ENCODE results near the gene AKAP13.
A peak's percentile ranks its signal among the peaks of the same experiment; 100 is the strongest.
"Not testable (repeated sequence)": the region's sequence is repeated elsewhere in the genome, so short reads cannot be mapped to it uniquely, and the experiment has no call there.

AKAP13 gene

DNA sequence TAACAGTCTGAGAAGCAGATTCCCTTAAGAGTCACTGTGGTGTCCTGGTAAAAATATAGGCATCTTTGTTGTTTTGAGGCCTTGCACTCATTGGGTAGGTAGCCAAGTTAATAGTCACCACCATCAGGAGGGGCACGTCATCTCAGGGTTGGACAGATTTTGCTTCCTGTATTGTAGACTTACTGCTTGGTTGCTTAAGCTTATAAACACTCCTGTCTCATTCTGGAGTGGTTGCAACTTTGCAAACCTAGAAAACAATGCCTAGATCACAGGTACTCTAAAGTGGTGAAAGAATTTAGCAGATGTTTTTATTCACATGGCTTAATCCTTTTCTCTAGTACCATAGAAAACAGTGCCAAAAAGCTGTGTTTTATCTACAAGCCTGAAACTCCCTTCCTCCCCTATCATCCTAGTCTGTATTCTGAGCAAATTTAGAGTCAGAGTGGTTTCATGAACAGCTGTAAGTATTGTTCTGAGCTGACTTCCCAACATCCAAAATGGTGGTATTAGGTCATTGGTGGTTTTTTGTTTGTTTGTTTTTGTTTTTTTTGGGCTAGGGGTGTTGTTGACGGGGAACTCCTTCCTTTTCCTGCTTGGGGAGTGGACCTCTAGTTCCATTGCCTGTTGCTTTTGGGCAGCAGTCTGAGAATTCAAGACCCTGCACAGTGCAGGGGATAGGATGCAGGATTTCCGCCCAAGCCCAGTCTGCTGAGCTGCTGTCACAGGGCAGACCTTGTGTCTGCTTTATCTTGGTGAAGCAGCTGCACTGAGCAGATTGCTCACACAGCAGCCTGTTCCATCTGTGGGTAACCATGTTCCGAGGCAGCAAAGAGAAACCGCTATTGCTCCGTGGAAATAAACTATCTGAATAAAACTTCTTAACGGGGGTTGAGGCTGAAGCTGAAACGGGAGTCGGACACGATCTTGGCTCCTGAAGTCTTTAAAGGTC, 202.0 kb downstream of the AKAP13 start:
- DNase-seq: peak in 2 of 10 donors; percentile 24 to 28
- intact Hi-C loops (cut with DNase I): no loop called here

DNA sequence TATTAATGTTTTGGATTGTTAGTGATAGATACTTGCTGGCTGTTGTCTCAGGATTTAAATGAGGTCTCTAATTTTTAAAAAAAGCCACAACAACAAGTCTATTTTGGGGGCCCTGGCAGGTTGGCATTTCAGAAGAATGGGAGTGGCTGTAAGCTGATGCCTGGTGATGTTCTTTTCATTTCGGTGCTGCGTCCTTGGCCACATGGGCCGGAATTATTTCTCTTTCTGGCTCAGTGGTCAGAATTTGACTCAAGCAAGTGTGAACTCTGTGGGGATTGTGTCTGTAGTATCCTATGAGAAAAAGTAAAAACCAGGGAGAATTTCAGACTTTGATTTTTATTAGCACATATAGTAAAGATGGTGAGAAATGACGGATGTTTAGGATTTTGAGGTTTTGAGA, 203.0 kb downstream of the AKAP13 start:
- intact Hi-C loops (cut with DNase I): no loop called here
- DNase-seq: no peak

DNA sequence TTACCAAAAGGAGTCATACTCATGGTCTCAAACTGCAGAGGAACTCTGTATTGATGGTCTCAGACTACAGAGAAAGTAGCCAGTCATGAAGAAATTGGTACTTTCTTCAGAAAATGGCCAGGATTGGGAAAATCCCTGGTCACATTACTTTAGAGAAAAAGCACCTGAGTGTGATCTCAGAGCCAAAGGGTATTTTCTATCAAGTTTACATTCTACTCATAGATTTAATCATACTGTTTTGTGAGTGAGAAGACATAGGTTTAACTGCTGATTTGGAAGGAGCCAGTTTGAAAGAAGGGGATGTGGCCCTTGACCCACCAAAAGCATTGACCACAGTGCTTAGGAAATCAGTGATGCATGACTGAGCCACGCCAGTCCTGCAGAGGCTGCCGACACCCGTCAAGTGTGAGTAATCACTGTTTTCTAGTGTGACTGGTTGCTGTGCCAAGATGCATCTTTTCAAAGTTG, 203.6 kb downstream of the AKAP13 start:
- intact Hi-C loops (cut with DNase I): no loop called here
- DNase-seq: no peak

DNA sequence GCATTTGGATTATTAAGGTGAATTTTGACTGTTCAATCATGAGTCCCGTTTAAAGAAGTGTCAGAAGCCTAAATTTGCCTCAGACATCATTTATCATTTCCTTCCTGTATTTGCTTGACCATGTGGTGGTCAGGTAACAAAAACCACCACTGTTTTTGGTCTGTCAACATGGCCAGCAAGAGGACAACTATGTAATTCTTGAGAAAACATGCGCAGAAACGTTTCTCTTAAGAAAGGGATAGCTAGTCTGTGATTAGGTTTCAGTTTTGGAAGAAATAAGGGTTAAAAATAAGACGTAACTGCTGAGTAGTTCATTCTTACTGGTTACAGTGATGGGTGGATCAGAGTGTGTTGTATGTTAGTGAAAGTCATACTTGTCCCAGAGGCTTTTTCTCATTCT, 204.5 kb downstream of the AKAP13 start:
- no peak for DNase-seq
- intact Hi-C loops (cut with DNase I): no loop called here

DNA sequence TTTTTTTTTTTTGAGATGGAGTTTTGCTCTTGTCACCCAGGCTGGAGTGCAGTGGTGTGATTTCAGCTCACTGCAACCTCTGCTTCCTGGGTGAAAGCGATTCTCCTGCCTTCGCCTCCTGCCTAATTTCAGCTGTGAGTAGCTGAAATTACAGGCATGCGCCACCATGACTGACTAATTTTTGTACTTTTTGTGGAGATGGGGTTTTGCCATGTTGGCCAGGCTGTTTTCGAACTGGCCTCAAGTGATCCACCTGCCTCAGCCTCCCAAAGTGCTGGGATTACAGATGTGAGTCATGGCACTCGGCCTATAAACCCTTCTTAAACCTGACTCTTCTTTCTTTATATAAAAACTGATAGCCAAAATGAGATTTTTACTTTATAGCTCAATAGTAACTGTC, 205.8 kb downstream of the AKAP13 start:
- intact Hi-C loops (cut with DNase I); DNase-seq: not testable (repeated sequence)

DNA sequence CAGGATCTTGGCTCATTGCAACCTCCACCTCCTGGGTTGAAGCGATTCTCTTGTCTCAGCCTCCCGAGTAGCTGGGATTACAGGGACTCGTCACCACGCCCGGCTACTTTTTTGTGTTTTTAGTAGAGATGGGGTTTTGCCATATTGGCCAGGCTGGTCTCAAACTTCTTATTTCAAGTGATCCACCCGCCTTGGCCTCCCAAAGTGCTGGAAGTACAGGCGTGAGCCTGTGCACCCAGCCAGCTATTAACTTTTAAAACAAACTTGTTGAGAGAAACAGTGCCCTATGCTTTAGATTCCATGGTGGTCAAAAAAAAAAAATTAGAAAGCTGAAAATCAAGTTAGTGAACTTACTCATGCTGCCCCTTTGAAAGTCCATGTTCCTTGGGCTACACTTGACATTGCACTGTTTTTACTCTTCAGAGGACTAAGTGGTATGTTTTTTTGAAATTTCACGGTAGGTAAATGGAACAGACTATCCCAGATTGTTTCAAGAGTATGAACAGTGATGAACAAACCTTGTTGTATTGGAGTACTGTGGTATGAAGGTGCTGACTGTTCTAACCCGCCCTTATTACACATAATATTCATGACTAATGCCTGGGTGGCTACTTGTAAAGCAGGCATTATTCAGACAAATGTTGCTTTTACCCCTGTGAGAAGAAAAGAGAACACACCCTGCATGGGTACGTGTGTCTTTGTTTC, 207.5 kb downstream of the AKAP13 start:
- intact Hi-C loops (cut with DNase I): no loop called here
- DNase-seq: no peak

DNA sequence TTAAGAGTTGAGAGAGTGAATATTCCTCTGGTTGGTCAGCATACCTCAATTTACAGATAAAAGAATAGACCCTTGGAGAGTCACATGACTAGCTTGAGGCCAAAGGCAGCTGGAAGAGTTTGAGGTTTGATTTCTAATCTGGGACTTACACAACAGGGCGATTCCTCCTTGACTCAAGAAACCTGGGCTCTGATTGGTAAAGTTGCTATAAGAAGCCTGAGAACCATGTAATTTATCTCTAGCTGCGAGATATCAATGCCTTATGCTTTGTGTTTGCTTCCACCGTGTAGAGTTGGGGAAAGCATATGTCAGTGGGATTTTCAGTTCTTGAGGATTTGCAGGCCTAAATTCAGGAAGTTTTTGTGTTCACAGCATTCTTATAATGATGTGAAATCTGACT, 208.3 kb downstream of the AKAP13 start:
- no peak for DNase-seq
- intact Hi-C loops (cut with DNase I): no loop called here

DNA sequence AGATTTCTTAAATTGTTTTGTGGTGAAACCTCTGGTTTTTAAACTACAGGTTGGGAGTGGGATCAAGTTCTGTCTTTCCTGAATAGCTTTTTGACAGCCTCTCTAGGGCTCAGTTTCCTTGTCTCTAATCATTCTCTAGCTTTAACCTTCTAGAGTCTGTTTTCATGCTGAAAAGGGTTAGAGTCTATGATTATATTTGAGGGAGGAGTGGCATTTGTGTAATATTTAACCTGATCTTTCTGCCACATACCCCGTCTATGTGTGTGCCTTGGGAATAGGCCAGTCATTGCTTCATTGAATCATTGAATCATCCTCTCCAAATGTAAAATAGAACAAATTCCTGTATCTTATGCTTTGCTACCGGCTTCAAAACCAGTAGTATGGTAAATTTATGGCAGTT, 209.4 kb downstream of the AKAP13 start:
- intact Hi-C loops (cut with DNase I): no loop called here
- no peak for DNase-seq

DNA sequence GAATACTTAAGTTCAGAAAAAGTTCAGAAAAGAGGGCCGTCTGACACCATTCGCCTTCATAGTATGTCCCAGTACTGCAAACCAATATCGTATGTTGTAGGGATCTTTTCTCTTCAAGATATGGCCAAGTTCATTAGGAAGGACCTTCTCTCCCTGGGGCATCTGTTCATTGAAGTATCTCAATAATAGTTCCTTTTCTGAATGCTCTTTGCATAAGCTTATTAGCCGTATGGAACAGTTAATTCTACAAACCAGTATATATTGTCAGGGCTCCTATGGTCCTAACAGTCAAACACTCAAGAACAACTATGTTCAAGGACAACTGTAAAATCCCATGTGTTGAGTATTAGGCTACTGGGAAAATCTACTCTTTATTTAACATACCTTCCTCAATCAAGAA, 211.2 kb downstream of the AKAP13 start:
- intact Hi-C loops (cut with DNase I): no loop called here
- DNase-seq: no peak

DNA sequence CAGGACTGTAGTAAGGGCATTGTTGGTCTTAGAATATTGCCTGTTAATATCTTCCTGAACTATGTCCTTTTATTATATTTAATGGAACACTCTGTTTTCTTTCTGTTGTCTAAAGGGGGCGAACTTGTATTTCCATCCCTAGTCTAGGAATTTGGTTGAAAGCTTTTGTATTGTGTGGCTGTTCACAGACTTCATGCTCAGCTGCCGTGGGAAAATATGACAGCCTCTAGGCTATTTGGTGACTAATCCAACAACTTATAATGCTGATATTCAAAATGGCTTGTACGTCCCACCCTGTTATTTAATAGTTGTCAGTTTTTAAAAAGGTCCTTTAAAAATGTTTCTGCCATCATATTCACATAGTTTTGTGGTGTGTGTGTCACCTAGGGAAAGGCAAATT, 211.7 kb downstream of the AKAP13 start:
- no peak for DNase-seq
- intact Hi-C loops (cut with DNase I): no loop called here

DNA sequence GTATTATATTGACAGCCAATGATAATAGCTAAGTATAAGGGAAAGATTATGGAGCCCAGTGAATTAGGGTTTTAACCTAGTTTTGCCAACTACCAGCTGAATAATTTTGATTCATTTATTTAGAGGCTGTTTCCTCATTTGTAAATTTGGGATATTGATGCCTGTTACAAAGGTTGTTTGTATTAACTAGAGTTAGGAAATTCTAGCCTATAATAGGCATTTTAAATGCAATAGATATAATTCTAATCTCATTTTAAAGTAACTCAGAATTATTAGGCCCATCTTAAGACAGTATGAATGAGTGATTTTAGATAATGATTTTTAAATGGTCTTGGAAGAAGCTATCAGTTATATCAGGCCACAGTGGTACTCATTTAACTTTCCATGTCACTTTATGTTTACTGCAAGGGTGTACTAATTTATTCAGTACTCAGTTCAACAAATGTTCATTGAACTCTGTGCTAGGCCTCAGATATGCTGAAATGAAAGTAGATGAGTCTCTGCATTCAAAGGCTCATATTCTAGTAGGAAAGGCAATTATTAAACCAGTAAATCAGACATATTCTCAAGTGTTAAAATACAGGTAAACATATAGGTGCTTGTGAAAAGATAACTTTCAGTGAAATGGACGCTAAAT, 213.5 kb downstream of the AKAP13 start:
- intact Hi-C loops (cut with DNase I): no loop called here

DNA sequence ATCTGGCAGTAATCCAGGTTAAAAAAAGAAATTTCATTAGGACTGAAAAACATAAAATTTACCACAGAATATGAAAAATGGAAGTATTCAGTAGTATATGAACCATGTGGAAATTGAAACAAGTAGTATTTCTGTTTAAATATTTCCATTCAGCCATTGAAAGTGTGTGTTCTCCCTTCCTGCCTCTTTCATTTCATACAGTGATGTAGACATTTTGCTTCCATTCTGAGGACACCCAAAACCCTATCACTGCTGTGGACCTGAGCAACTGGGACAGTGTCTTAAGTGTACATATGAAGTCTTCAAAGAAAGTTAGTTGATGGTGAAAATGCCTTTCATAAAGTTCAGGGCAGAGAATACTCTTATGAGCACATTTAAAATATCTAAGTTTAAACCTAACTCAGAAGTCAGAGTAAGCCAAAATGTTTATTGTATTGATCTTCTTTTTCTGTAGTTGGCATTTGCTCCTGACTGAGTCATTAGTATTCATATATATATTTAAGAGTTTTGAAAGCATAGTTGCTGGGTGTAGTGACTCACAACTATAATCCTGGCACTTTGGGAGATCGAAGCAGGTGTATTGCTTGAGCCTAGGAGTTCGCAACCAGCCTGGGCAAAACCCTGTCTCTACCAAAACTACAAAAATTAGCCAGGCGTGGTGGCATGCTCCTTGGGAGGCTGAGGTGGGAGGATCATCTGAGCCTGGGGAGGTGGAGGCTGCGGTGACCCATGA, 215.6 kb downstream of the AKAP13 start:
- no peak for DNase-seq
- intact Hi-C loops (cut with DNase I): no loop called here

More for the DNA sequence above, 213.5 kb downstream of the AKAP13 start:
- DNase-seq: no peak

DNA sequence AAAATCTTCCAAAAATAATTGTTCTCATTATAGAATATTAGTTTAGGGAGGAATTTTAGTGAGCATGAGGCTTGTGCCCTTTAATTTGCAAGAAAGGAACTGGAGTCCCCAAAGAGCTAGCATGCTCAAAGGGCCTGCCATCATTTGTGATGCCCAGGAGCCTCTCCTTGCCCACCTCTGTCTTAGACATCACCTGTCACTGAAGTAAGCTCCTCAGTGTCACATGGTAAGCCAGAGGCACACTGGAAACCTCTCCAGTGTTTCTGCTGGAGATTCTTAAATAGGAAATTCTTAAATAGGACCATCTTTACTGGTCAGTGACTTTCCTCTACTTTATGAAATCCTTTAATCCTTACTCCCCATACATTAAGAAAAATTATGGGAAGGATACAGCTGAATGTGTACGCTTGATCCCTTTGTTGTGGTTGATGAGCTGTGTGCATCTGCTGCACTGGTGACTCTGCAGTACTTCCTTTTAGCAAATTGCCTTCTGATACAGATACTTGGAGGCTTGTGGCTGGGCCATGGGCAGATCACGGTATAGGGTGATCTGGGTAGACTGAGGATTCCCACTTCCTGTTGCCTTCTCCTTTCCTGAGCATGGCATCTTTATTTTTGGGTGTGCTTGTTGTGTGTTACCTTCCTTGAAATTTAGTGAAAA, 216.9 kb downstream of the AKAP13 start:
- intact Hi-C loops (cut with DNase I): no loop called here
- no peak for DNase-seq

DNA sequence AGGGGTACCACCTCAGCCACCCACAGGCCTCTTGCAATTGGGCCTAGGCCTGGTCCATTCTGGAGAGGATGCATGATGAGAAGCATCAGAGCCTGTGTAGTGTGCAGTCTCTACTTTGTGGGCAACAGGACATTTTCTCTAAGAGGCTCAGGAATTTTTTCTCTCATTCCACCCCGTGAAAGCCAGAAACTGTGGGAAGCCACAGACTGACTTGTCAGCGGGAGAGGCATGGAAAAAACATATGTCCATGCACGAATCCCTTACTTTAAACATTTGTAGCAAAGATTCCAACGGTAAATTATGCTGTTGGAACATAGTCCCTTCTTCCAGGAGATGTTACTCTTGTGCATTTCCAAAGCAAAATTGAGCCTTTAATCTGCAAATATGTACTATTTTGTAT, 217.8 kb downstream of the AKAP13 start:
- no peak for DNase-seq
- intact Hi-C loops (cut with DNase I): no loop called here

DNA sequence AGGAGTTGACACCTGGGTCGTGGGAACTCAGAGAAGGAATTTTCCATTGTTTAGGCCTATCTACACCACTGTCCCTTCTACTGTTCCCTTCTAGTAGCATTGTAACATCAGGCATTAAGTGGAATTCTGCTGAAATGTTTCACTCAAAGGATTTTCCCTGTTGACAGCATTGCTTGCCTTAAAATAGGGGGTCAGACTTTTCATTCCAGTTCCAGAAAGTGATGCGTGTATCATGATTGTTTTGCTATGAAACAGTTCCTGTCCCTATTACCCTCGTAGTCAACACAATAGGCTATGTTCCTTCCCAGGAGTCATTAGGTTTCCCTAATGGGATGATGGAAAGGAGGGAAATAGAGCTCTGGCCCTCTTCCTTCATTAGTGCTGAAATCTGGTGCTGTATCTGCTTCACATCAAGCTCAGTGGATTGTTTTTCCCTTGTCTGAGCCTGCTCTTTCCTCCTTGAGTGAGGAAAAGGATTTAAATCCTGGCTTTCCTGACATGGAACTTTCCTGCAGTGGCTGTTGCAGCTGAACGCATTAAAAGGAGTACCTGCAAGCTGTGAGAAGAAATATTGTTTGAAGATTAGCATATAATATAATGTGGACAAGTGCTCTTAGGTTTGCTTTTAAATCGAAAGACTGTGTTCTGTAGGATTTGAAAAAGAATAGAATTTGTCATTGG, 218.5 kb downstream of the AKAP13 start:
- intact Hi-C loops (cut with DNase I): no loop called here
- DNase-seq: no peak

DNA sequence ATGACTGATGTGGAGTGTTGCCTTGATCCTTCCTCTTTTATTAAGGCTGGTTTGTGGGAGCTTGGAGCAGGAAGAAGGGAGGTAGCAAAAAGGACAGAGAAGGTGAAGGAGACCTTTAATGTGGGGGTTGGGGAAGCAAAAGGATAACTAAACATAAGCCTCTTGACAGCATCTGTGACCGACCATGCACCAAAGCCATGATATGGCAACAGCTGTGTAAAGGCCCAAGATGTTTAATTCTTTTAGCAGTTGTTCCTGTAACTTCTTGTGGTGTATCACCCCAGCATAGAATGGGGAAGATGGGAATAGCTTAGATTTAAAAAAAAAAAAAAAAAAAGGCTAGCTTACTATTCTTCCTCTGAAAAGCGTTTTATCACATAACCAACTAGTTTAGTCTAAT, 219.6 kb downstream of the AKAP13 start:
- intact Hi-C loops (cut with DNase I): no loop called here
- no peak for DNase-seq

DNA sequence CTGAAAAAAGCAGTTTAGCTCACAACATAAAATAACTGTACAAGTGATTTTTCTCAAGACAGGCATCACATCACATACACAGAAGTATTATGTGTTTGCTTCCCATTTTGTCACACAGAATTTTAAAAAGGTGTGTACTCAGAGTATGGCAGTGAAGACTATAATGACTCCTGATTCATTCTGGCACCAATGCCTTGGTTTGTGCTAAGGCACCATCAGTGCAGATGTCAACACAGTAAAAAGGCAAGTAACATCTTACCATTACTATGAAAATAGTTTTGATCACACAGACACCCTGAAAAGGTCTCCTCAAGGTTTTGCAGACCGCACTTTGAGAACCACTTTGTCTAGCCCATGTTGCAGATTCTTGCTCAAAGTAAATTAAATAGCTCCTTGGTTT, 222.8 kb downstream of the AKAP13 start:
- intact Hi-C loops (cut with DNase I): no loop called here

DNA sequence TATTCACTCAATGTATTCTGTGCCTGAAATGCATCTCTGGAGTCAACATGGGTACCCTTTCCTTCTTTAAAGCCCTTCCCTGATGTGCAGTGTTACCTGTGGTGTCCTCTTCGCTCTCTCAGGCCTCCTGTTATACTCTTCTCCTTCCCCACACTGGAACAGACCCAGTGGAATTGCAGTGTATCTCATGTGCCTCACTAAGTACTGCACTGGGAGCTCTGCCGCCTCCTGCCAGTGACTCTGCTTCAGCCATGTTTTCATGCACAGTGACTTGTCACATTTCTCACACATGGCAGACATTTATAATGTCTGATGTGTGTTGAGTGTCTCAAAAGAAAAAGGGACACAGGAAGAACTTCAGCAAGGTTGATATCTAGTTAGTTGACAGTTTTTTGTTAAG, 223.3 kb downstream of the AKAP13 start:
- no peak for DNase-seq
- intact Hi-C loops (cut with DNase I): no loop called here

More for the DNA sequence above, 222.8 kb downstream of the AKAP13 start:
- no peak for DNase-seq

DNA sequence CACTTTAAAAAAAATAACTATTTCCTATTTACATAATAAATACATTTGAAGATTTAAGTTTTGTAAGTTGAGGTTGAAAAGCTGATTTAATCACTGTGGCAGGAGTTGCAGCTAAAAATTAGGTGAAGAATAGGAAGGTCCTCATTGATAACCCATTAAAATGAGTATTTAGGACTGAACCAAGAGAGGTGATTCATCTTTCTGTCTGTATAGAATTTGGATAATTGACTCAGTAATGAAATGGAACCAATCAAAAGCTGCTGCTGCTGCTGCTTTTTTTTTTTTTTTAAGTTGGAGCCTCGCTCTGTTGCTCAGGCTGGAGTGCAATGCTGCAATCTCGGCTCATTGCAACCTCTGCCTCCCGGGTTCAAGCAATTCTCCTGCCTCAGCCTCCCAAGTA, 223.8 kb downstream of the AKAP13 start:
- DNase-seq: no peak
- intact Hi-C loops (cut with DNase I): no loop called here

DNA sequence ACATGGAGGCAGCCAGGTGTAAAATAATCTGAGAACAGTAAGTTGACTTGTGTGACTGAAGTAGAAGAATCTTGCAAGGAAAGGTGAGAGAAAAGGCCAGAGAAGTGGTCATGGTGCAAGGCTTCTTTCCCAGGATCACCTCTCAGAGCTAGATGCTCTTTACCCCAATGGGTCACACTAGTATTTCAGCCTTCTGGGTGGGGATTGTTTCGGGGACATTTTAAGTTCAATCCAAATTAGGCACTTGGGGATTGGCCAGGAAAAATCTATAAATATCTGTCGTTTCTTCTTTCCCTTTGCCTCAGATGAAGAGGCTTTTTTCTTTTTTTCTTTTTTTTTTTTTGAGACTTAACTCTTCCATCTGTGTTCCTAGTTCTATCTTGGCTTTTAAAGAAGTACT, 226.3 kb downstream of the AKAP13 start:
- DNase-seq: no peak
- intact Hi-C loops (cut with DNase I): no loop called here

Data from posterior cingulate gyrus (tissue), 11 donors.